H9 (cell line): Measurements from ENCODE around the gene CES5A. TPM values are rescaled to one million over a fixed set of nuclear protein-coding genes. Genes with fewer than 3 reads are reported as not detected.
"Not testable (repeated sequence)": the region's sequence is repeated elsewhere in the genome, so short reads cannot be mapped to it uniquely, and the experiment has no call there.

Source experiments
- DNase-seq: peaks from one replicate; pipeline ENCODE4 v3.0.0-alpha.2; 2017
- H2AFZ ChIP-seq: one replicate; pipeline ENCODE4 v1.6.1; 2013; ENCODE audit warnings: mild to moderate bottlenecking, low read length, control low read depth, moderate library complexity
- H2AK5ac ChIP-seq: 2 replicates; pipeline ENCODE4 v1.6.1; 2013; ENCODE audit warnings: low read length, control low read depth, mixed read lengths; ENCODE audit not compliant: insufficient read length
- H2BK120ac ChIP-seq: one replicate; pipeline ENCODE4 v1.6.1; 2013; ENCODE audit warnings: low read depth, mild to moderate bottlenecking, low read length, control low read depth, inconsistent platforms; ENCODE audit not compliant: poor library complexity, severe bottlenecking
- H2BK12ac ChIP-seq: 2 replicates; pipeline ENCODE4 v1.6.1; 2013; ENCODE audit warnings: low read length, control low read depth, mixed read lengths, low read depth; ENCODE audit not compliant: insufficient read length
- H2BK15ac ChIP-seq: 2 replicates; pipeline ENCODE4 v1.6.1; 2013; ENCODE audit warnings: low read depth, low read length, control low read depth
- H2BK20ac ChIP-seq: one replicate; pipeline ENCODE4 v1.6.1; 2013; ENCODE audit warnings: low read depth, mild to moderate bottlenecking, low read length, control low read depth, inconsistent platforms; ENCODE audit not compliant: poor library complexity, severe bottlenecking
- H2BK5ac ChIP-seq: 2 replicates; pipeline ENCODE4 v1.6.1; 2013; ENCODE audit warnings: low read length, control low read depth, mixed read lengths; ENCODE audit not compliant: insufficient read length
- H3K14ac ChIP-seq: 2 replicates; pipeline ENCODE4 v1.6.1; 2013; ENCODE audit warnings: low read length, control low read depth; ENCODE audit not compliant: insufficient read depth
- H3K18ac ChIP-seq: 2 replicates; pipeline ENCODE4 v1.6.1; 2013; ENCODE audit warnings: low read depth, mild to moderate bottlenecking, mixed read lengths, low read length, control low read depth; ENCODE audit not compliant: insufficient read length
- H3K23ac ChIP-seq: 2 replicates; pipeline ENCODE4 v1.6.1; 2013; ENCODE audit warnings: low read length, control low read depth, mixed read lengths, low read depth; ENCODE audit not compliant: insufficient read length
- H3K23me2 ChIP-seq: 2 replicates; pipeline ENCODE4 v1.6.1; 2013; ENCODE audit warnings: low read depth, mild to moderate bottlenecking, mixed read lengths, low read length, control low read depth; ENCODE audit not compliant: insufficient read length, poor library complexity, severe bottlenecking
- H3K27ac ChIP-seq: 2 replicates; pipeline ENCODE4 v1.5.1; 2013; ENCODE audit warnings: low read length, control low read depth, mixed read lengths, low read depth; ENCODE audit not compliant: insufficient read length
- H3K27me3 ChIP-seq: 2 replicates; pipeline ENCODE4 v1.6.1; 2013; ENCODE audit warnings: low read length, control low read depth, inconsistent platforms; ENCODE audit not compliant: insufficient read depth
- H3K4ac ChIP-seq: 2 replicates; pipeline ENCODE4 v1.6.1; 2013; ENCODE audit warnings: low read depth, mild to moderate bottlenecking, control low read depth, inconsistent platforms, low read length, moderate library complexity
- H3K4me1 ChIP-seq: 2 replicates; pipeline ENCODE4 v1.6.1; 2013; ENCODE audit warnings: low read length, control low read depth, inconsistent platforms; ENCODE audit not compliant: insufficient read depth
- H3K4me2 ChIP-seq: 2 replicates; pipeline ENCODE4 v1.6.1; 2013; ENCODE audit warnings: low read length, control low read depth, mixed read lengths; ENCODE audit not compliant: insufficient read length, insufficient read depth
- H3K56ac ChIP-seq: 2 replicates; pipeline ENCODE4 v1.6.1; 2013; ENCODE audit warnings: low read depth, mild to moderate bottlenecking, mixed read lengths, low read length, control low read depth; ENCODE audit not compliant: insufficient read length
- H3K79me1 ChIP-seq: 2 replicates; pipeline ENCODE4 v1.6.1; 2013; ENCODE audit warnings: low read depth, mild to moderate bottlenecking, moderate library complexity, low read length, control low read depth, inconsistent platforms; ENCODE audit not compliant: insufficient read depth, poor library complexity, severe bottlenecking
- H3K79me2 ChIP-seq: 2 replicates; pipeline ENCODE4 v1.6.1; 2013; ENCODE audit warnings: low read length, control low read depth, inconsistent platforms; ENCODE audit not compliant: insufficient read depth
- H3K9ac ChIP-seq: 2 replicates; pipeline ENCODE4 v1.6.1; 2013; ENCODE audit warnings: low read length, control low read depth, mixed read lengths; ENCODE audit not compliant: insufficient read length; ENCODE audit errors: extremely low read depth
- H3K9me3 ChIP-seq: one replicate; pipeline ENCODE4 v1.6.1; 2013; ENCODE audit warnings: low read depth, low read length, inconsistent platforms; ENCODE audit not compliant: control insufficient read depth
- H3T11ph ChIP-seq: one replicate; pipeline ENCODE4 v1.6.1; 2013; ENCODE audit warnings: mild to moderate bottlenecking, low read length, control low read depth, inconsistent platforms
- H4K20me1 ChIP-seq: one replicate; pipeline ENCODE4 v1.6.1; 2013; ENCODE audit not compliant: control insufficient read depth, insufficient read length, insufficient read depth
- H4K5ac ChIP-seq: 2 replicates; pipeline ENCODE4 v1.6.1; 2013; ENCODE audit warnings: low read depth, mild to moderate bottlenecking, mixed read lengths, low read length, control low read depth; ENCODE audit not compliant: insufficient read length
- H4K8ac ChIP-seq: replicated peaks from 2 replicates; pipeline ENCODE4 v1.6.1; 2013; ENCODE audit warnings: low read length, control low read depth, mixed read lengths, low read depth; ENCODE audit not compliant: insufficient read length
- H4K91ac ChIP-seq: 2 replicates; pipeline ENCODE4 v1.6.1; 2013; ENCODE audit warnings: low read depth, mild to moderate bottlenecking, moderate library complexity, mixed read lengths, low read length, control low read depth; ENCODE audit not compliant: insufficient read length
- H3K27ac Mint-ChIP-seq, 3 experiments: 2 replicates in 2 of 3; 3 replicates in 1 of 3; pipeline ENCODE4 v1.8.0; 2020 to 2021; ENCODE audit warnings: mixed read lengths in 3 of 3, mild to moderate bottlenecking in 1 of 3, moderate library complexity in 1 of 3
- H3K27me3 Mint-ChIP-seq: 2 replicates; pipeline ENCODE4 v1.8.0; 2021; ENCODE audit warnings: low read depth, mild to moderate bottlenecking, moderate library complexity, mixed read lengths
- H3K36me3 Mint-ChIP-seq, 3 experiments: 2 replicates in 2 of 3; 3 replicates in 1 of 3; pipeline ENCODE4 v1.8.0; 2020 to 2021; ENCODE audit warnings: low read depth in 3 of 3, mixed read lengths in 3 of 3; ENCODE audit not compliant: insufficient read depth in 1 of 3
- H3K4me1 Mint-ChIP-seq, 2 experiments: 2 replicates each; pipeline ENCODE4 v1.8.0; 2020; ENCODE audit warnings: mixed read lengths in 2 of 2
- H3K4me3 Mint-ChIP-seq, 2 experiments: 2 replicates in 1 of 2; 3 replicates in 1 of 2; pipeline ENCODE4 v1.8.0; 2020 to 2021; ENCODE audit warnings: mild to moderate bottlenecking in 2 of 2, mixed read lengths in 2 of 2, moderate library complexity in 1 of 2
- H3K9me3 Mint-ChIP-seq, 2 experiments: 2 replicates in 1 of 2; 3 replicates in 1 of 2; pipeline ENCODE4 v1.8.0; 2020; ENCODE audit warnings: mild to moderate bottlenecking in 2 of 2, mixed read lengths in 2 of 2, moderate library complexity in 1 of 2
- CTCF ChIP-seq: fragments of 200-600 bp; sonication (generic); conservative IDR thresholded peaks from 3 replicates; pipeline ENCODE4 v1.8.0; 2021; ENCODE audit warnings: antibody characterized with exemption, mild to moderate bottlenecking
- WGBS: extraction: QIAGEN DNeasy Blood & Tissue Kit; methylation state at CpG from one replicate; pipeline ENCODE4 v1.1.7; 2013; ENCODE audit warnings: missing lambda C conversion rate, low lambda C conversion rate, mixed read lengths; ENCODE audit not compliant: insufficient read length; ENCODE audit errors: extremely low coverage; 5-methylcytosine and 5-hydroxymethylcytosine counted together
- total RNA-seq: library from RNA; stranded (reverse); gene quantifications from 2 replicates; pipeline ENCODE4 v1.2.1, GENCODE V29; 2021

The CES5A gene
- total RNA-seq, 1 experiment from 2014 or later = not detected

- Histone ChIP-seq H4K8ac (no peak overlapping the region), H2BK15ac (no peak overlapping the region), H2BK20ac (no peak overlapping the region), H3K18ac (no peak overlapping the region), H4K20me1 (no peaks in the 10 kb centered on the region), H3K4ac (no peak overlapping the region), H3K27me3 (no peaks in the 10 kb centered on the region), H3K14ac (no peak overlapping the region), H3K9ac (no peak overlapping the region), H2BK120ac (no peak overlapping the region), H3K23me2 (no peaks in the 10 kb centered on the region), H4K5ac (no peak overlapping the region), H3K79me1 (no peaks in the 10 kb centered on the region), H2AK5ac (no peak overlapping the region), H3K4me1 (no peaks in the 10 kb centered on the region), H2BK5ac (no peak overlapping the region), H3K9me3 (no peaks in the 10 kb centered on the region), H2AFZ (no peak overlapping the region), H3T11ph (no peak overlapping the region), H3K4me2 (no peak overlapping the region), H4K91ac (no peak overlapping the region), H3K56ac (no peak overlapping the region), H3K79me2 (no peaks in the 10 kb centered on the region), H2BK12ac (no peak overlapping the region), H3K27ac (no peak overlapping the region), H3K23ac (no peak overlapping the region)
- no CpG with 5 or more reads among the region's 6 CpGs for WGBS
- no peak for TF ChIP-seq CTCF
- Mint-ChIP-seq H3K27me3 (peaks cover 41% of the 10 kb centered on the region), H3K4me3 (no peak overlapping the region), H3K9me3 (no peaks in the 10 kb centered on the region; a peak in 1 of 5 replicates), H3K27ac (no peak overlapping the region), H3K36me3 (no peaks in the 10 kb centered on the region), H3K4me1 (peaks cover 5 to 6% of the 10 kb centered on the region in 2 experiments; a peak in 3 of 4 replicates)
- DNase-seq = no peak
Measured at GRCh38 chr16:55830658-55831294, 44.4 kb downstream of the CES5A start.

GRCh38 chr16:55829232-55829631 lies 45.9 kb downstream of the CES5A start:
- H3K9ac ChIP-seq, H3K27me3 ChIP-seq, H3K9me3 Mint-ChIP-seq, H3K79me2 ChIP-seq, H3K27ac Mint-ChIP-seq, H2BK5ac ChIP-seq, H2BK12ac ChIP-seq, H2BK20ac ChIP-seq, H2AFZ ChIP-seq, H3K4ac ChIP-seq, H3K56ac ChIP-seq, H4K91ac ChIP-seq, DNase-seq, H2BK120ac ChIP-seq, H3K18ac ChIP-seq, H3K79me1 ChIP-seq, H4K20me1 ChIP-seq, H4K8ac ChIP-seq, H3K36me3 Mint-ChIP-seq, H3K14ac ChIP-seq, H3K4me3 Mint-ChIP-seq, H3K4me2 ChIP-seq, H3K23ac ChIP-seq, H2BK15ac ChIP-seq, H3K4me1 Mint-ChIP-seq, H3K9me3 ChIP-seq, H3K23me2 ChIP-seq, H3K27ac ChIP-seq, H3T11ph ChIP-seq, H3K4me1 ChIP-seq, H4K5ac ChIP-seq, H2AK5ac ChIP-seq: not testable (repeated sequence)
- whole genome bisulfite sequencing = no CpG with 5 or more reads among the region's 3 CpGs
- peaks cover 46% of the 10 kb centered on the region for H3K27me3 Mint-ChIP-seq
